Epithelial cell of proximal tubule (primary cell): ENCODE measurements around the gene CTXN1. TPM values are rescaled to one million over a fixed set of nuclear protein-coding genes. Genes with fewer than 3 reads are reported as not detected.

Experiments
- DNase-seq: peaks from one replicate; pipeline ENCODE4 v3.0.0-alpha.2; 2011; ENCODE audit warnings: low read depth
- H3K4me3 ChIP-seq: 2 replicates; pipeline ENCODE4 v1.5.1; 2011; ENCODE audit warnings: low read depth, mild to moderate bottlenecking, low read length
- total RNA-seq: library from RNA; depleted of rRNA; stranded (reverse); fragments of >200 nt; gene quantifications from 2 replicates; pipeline ENCODE4 v1.2.3, GENCODE V29; 2015
- TF ChIP-seq, protein P1 (sequence below): conservative IDR thresholded peaks from 2 replicates; pipeline ENCODE4 v1.5.1; 2012; ENCODE audit warnings: low read depth, mild to moderate bottlenecking, low read length

CTXN1 gene
- total RNA-seq, 1 donor from 2014 or later: 42.8 TPM

- no peak for DNase-seq
- TF ChIP-seq, protein P1, sequence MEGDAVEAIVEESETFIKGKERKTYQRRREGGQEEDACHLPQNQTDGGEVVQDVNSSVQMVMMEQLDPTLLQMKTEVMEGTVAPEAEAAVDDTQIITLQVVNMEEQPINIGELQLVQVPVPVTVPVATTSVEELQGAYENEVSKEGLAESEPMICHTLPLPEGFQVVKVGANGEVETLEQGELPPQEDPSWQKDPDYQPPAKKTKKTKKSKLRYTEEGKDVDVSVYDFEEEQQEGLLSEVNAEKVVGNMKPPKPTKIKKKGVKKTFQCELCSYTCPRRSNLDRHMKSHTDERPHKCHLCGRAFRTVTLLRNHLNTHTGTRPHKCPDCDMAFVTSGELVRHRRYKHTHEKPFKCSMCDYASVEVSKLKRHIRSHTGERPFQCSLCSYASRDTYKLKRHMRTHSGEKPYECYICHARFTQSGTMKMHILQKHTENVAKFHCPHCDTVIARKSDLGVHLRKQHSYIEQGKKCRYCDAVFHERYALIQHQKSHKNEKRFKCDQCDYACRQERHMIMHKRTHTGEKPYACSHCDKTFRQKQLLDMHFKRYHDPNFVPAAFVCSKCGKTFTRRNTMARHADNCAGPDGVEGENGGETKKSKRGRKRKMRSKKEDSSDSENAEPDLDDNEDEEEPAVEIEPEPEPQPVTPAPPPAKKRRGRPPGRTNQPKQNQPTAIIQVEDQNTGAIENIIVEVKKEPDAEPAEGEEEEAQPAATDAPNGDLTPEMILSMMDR: no peak
- no peak overlapping the region for H3K4me3 ChIP-seq
These were observed 42.0 kb downstream of the CTXN1 start for GRCh38 chr19:7883796-7884570.

GRCh38 chr19:7883105-7883504 lies 42.8 kb downstream of the CTXN1 start:
- TF ChIP-seq, protein P1: no peak

GRCh38 chr19:7881910-7882309 lies 44.0 kb downstream of the CTXN1 start:
- no peak for DNase-seq
- H3K4me3 ChIP-seq: no peak overlapping the region
- TF ChIP-seq, protein P1: no peak

More at GRCh38 chr19:7883105-7883504, 42.8 kb downstream of the CTXN1 start:
- no peak overlapping the region for H3K4me3 ChIP-seq
- no peak for DNase-seq

DNA sequence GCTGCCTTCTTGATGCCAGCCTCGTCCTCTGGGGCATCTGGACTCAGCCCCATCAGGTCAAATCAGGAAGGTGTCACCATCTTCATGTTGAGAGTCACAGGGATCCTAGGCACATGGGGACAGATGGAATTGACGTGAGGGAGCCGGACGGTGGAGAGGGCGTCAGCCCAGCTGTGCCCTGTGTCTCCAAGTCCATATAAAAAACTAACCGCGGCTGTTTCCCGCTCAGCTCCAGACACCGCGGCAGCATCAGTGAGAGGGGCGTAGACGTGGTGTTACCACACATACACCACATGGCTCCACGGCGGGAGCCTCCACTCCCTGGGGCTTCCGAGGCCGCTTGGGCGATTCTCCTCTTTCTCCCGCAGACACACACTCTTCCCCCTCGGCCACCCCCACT lies 46.1 kb downstream of the CTXN1 start:
- no peak overlapping the region for H3K4me3 ChIP-seq
- TF ChIP-seq, protein P1: no peak
- no peak for DNase-seq

GRCh38 chr19:7879111-7879807 lies 46.7 kb downstream of the CTXN1 start:
- TF ChIP-seq, protein P1: no peak
- no peak for DNase-seq
- no peak overlapping the region for H3K4me3 ChIP-seq

- H3K4me3 ChIP-seq: no peak overlapping the region
- no peak for DNase-seq
- TF ChIP-seq, protein P1: no peak
These were observed 48.6 kb downstream of the CTXN1 start for GRCh38 chr19:7877249-7877836.
